Stimulated activated CD8-positive, alpha-beta memory T cell treated with anti-CD3 and anti-CD28 coated beads, Interleukin-15, amount 100 ng/mL, for 24 hours (primary cell): ENCODE results near the gene EARS2.
A peak's percentile ranks its signal among the peaks of the same experiment; 100 is the strongest.
"Not testable (repeated sequence)": the region's sequence is repeated elsewhere in the genome, so short reads cannot be mapped to it uniquely, and the experiment has no call there.

Source experiments
- DNase-seq: peaks from one replicate; pipeline ENCODE4 v3.0.0-alpha.2; 2020; ENCODE audit warnings: low read depth

The EARS2 gene

GRCh38 chr16:23567602-23568001, 10.5 kb upstream of the EARS2 start:
- DNase-seq, result no peak

- DNase-seq, result no peak
These were observed 9.6 kb upstream of the EARS2 start for GRCh38 chr16:23566724-23567123.

- DNase-seq, result no peak
These were observed 7.6 kb upstream of the EARS2 start for GRCh38 chr16:23564575-23565363.

GRCh38 chr16:23563186-23563585, 6.0 kb upstream of the EARS2 start:
- DNase-seq, result no peak

- no peak for DNase-seq
These were observed 5.4 kb upstream of the EARS2 start for GRCh38 chr16:23562505-23562904.

GRCh38 chr16:23561586-23561985, 4.4 kb upstream of the EARS2 start:
- no peak for DNase-seq

- DNase-seq, result peak; percentile 4
These were observed 891 bp upstream of the EARS2 start for GRCh38 chr16:23557779-23558702.

- no peak for DNase-seq
These were observed 2.6 kb downstream of the EARS2 start for GRCh38 chr16:23554536-23554935.

GRCh38 chr16:23552161-23552560, 5.0 kb downstream of the EARS2 start:
- no peak for DNase-seq

- DNase-seq, result no peak
These were observed 7.2 kb downstream of the EARS2 start for GRCh38 chr16:23549938-23550337.

- DNase-seq, result no peak
These were observed 12.7 kb downstream of the EARS2 start for GRCh38 chr16:23544436-23544835.

- DNase-seq, result not testable (repeated sequence)
These were observed 16.4 kb downstream of the EARS2 start for GRCh38 chr16:23540817-23541178.

GRCh38 chr16:23539984-23540816, 16.9 kb downstream of the EARS2 start:
- DNase-seq, result no peak

GRCh38 chr16:23538919-23539278, 18.3 kb downstream of the EARS2 start:
- DNase-seq, result no peak

- no peak for DNase-seq
These were observed 19.8 kb downstream of the EARS2 start for GRCh38 chr16:23537390-23537789.

GRCh38 chr16:23535901-23536300, 21.2 kb downstream of the EARS2 start:
- no peak for DNase-seq

GRCh38 chr16:23534868-23535860, 22.0 kb downstream of the EARS2 start:
- no peak for DNase-seq

GRCh38 chr16:23532448-23532847, 24.7 kb downstream of the EARS2 start:
- no peak for DNase-seq

GRCh38 chr16:23530062-23530461, 27.1 kb downstream of the EARS2 start:
- DNase-seq, result no peak

GRCh38 chr16:23528644-23529310, 28.4 kb downstream of the EARS2 start:
- DNase-seq, result no peak
